GM19395 (cell line): ENCODE measurements around the gene LNP1.
A peak's percentile ranks its signal among the peaks of the same experiment; 100 is the strongest.
"Not testable (repeated sequence)": the region's sequence is repeated elsewhere in the genome, so short reads cannot be mapped to it uniquely, and the experiment has no call there.

Source experiments
- ATAC-seq: cut with Tn5 transposase; IDR thresholded peaks from one replicate; pipeline ENCODE4 v1.9.1; 2021; ENCODE audit warnings: mild to moderate bottlenecking, moderate library complexity; ENCODE audit not compliant: unreplicated experiment

Gene LNP1

DNA sequence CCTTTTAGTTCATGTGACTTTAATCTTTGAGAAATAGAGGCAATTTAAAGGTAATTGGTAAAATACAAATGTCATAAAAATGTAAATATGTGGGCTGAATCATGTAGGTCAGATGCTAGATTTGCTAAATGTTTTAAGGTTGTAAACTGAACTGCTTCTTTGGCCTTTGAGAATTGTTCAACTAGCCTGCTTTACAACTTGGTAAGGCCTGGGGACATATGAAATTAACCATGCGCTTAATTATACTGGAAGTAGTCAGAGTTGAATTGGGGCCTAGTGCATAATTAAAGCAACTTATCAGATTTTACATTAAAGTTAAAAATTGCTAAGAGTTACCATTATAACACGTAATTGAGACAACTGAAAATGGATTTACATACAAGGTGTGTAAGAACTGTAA is 70.1 kb downstream of the LNP1 start:
- no peak for ATAC-seq

DNA sequence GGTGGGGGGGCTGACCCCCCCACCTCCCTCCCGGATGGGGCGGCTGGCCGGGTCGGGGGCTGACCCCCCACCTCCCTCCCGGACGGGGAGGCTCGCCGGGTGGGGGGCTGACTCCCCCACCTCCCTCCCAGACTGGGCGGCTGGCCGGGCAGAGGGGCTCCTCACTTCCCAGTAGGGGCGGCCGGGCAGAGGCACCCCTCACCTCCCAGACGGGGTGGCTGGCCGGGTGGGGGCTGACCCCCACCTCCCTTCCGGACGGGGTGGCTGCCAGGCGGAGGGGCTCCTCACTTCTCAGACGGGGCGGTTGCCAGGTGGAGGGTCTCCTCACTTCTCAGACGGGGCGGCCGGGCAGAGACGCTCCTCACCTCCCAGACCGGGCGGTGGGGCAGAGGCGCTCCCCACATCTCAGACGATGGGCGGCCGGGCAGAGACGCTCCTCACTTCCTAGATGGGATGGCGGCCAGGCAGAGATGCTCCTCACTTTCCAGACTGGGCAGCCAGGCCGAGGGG is 76.6 kb downstream of the LNP1 start:
- ATAC-seq = not testable (repeated sequence)

DNA sequence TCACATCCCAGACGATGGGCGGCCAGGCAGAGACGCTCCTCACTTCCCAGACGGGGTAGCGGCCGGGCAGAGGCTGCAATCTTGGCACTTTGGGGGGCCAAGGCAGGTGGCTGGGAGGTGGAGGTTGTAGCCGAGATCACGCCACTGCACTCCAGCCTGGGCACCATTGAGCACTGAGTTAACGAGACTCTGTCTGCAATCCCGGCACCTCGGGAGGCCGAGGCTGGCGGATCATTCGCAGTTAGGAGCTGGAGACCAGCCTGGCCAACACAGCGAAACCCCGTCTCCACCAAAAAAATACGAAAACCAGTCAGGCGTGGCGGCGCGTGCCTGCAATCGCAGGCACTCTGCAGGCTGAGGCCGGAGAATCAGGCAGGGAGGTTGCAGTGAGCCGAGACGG is 77.2 kb downstream of the LNP1 start:
- not testable (repeated sequence) for ATAC-seq

DNA sequence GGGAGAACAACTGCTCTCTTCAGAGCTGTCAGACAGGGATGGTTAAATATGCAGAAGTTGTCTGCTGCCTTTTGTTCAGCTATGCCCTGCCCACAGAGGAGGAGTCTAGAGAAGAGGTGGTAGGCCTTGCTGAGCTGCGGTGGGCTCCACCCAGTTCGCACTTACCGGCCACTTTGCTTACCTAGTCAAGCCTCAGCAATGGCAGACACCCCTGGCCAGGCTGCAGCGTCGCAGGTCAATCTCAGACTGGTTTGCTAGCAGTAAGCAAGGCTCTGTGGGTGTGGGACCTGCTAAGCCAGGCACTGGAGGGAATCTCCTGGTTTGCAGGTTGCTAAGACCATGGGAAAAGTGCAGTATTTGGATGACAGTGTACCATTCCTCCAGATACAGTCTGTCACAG is 78.7 kb downstream of the LNP1 start:
- ATAC-seq = no peak

DNA sequence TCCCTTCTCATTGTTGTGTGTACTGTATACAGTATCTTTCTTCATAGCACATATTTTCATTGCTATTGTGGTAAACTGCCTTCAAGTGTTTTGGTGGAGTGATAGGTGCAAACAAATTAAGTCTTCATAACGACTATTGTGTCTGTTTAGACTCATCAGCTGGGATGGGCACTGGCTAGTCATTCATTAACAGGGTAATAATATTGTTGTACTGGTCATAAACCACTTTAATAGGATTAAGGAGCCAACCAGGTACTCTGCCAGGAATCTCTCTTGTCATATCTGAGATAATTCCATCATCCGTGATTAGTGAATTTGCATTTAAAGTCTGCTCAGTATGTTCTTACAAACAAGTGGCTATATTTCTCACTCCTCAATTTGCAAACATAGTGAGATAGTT is 80.8 kb downstream of the LNP1 start:
- no peak for ATAC-seq

DNA sequence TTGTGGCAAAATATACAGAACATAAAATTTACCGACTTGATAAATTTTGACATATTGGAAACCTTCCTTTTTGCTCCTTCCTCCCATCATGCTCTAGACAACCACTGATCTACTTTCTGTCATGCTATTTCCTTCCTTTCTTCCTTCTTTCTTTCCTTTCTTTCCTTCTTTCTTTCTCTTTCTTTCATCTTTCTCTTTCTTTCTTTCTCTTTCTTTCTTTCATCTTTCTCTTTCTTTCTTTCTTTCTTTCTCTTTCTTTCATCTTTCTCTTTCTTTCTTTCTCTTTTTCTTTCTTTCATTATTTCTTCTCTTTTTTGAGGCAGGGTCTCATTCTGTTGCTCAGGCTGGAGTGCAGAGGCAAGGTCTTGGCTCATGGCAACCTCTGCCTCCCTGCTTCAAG is 82.2 kb downstream of the LNP1 start:
- ATAC-seq = no peak

DNA sequence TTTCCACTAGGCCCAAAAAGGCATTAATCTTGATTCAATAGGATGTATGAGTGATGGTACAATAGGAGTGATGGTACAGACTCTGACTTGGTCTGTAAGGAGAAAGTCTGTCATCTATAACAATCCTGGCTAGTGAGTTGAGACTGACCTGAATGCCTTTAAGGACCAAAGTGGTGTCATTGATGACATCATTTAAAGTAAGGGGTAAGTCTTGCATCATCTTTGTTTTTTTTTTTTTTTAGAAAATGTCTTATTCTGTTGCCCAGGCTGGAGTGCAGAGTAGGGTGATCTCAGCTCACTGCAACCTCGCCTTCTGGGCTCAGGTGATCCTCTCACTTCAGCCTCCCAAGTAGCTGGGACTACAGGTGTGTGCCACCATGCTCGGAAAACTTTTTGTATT is 85.5 kb downstream of the LNP1 start:
- no peak for ATAC-seq

DNA sequence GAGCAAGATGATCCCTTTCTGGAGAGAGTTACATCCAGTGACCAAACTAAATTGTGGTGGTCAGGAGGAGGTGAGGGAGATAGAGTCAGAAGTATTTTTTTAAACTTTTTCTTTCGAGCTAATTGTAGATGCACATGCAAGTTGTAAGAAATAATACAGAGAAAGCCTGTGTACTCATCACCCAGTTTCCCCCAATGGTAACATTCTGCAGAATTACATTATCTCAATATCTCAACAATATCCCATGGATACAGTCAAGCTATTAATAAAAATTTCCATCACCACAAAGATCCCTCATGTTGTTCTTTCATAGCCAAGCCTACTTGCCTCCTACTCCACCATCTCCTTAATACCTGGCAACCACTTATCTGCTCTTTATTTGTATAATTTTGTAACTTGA is 87.8 kb downstream of the LNP1 start:
- ATAC-seq = no peak

DNA sequence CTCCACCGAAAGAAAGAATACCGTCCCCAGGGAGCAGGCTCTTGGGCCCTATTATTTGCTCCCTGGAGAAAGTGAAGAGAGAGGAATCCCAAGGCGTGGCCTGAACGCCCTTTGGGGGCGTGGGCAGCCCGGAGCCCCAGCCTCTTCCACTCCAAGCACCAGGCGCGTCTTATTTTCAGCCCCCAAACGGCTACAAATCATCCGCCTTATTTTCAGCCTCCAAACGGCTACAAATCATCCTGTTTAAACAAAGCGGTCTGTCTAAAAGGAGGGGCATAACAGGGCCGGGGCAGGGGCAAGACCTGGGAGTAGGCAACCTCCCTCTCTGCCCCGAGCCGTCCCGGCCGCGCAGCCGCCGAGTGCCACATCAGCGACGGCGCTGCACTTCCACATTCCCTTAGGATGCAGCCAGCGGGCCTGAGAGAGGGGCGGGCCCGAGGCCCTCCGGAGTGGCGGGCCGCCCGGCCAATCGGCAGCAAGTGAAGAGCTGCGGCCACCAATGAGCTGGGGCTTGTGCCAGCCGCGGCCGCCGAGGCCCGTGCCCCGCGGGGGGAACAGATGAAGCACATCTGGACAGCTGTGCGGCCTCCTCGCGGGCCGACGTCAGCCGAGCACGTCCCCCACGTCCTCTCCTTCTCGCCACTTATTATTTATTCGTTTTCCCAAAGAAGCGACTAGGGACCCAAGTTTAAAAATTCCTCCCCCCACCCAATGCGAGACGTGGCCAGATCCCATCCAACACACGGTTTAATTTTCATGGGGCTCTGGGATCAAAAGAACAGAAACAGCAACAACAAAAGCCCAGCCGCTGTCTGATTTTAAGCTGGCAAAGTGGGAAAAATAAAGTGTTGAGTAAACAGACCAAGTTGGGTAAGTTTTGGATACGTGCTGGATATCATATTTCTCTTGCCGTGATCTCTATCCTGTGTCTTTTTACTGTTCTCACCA is 91.0 kb downstream of the LNP1 start, which contains the start of gene TMEM45A:
Gene TMEM45A, plus strand, starts transcription at position 561 of the 948 bp plus-strand sequence. CDS start 62,593 bp downstream, outside the sequence.
- peak; percentile 94 for ATAC-seq

DNA sequence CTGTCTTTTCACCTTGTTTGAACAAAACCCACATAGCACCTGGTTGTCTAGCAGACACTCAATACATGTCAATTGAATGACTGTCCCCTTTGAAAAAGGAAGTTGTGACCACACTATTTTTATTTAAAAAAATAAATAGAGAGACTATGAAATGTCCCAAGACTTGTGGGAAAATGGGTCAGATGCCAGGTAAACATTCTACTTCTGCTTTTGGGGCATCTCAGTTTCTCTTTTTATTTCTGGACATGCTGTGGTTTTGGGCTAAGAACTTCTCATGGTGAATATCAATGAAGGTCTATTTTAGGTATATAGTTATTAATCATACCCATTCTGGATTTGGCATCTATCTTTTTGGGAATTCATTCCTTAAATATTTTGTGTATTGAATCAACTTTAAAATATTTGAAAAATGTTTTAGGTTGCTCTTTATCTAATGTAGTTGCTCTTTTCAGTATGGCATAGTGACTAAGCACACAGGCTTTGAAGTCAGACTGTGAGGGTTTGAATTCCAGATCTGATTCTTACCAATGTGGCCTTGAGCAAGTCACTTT is 95.4 kb downstream of the LNP1 start:
- ATAC-seq = peak; percentile 42

DNA sequence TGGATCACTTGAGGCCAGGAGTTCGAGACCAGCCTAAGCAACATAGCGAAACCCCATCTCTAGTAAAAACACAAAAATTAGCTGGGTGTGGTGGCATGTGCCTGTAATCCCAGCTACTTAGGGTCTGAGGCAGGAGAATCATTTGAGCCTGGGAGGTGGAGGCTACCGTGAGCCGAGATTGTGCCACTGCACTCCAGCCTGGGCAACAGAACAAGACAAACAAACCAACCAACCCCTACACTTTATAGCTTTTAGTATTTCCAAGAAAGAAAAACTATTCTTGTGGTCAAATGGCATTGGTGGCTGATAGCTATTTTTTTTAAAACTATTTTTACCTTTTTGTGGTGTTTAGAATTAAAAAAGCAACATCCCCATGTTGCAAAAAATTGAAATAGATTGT is 98.3 kb downstream of the LNP1 start:
- ATAC-seq = no peak

DNA sequence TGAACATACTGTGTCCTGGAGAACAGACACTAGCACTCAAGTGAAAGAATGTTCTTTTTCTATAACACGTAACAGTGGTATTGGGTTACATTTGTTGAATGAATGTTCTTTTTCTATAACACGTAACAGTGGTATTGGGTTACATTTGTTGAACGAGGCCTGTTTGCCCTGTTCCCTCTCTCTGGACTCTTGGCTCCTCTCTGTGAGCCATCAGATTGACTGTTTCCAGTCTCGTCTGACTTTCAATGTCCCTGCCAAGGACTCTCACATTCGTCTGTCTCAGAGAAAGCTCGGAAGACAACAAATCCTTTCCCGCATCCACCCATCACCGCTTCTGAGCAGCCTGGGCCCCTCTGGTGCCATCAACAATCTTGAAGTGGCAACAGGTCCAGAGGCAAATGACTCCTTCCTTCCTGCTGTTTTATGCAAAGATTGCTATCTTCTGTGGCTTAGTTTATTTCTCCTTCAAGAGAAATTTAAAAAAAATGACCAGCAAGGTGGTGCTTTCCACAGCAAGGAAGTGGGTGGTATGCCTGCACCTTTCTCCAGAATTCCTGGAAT is 99.1 kb downstream of the LNP1 start:
- ATAC-seq = no peak

DNA sequence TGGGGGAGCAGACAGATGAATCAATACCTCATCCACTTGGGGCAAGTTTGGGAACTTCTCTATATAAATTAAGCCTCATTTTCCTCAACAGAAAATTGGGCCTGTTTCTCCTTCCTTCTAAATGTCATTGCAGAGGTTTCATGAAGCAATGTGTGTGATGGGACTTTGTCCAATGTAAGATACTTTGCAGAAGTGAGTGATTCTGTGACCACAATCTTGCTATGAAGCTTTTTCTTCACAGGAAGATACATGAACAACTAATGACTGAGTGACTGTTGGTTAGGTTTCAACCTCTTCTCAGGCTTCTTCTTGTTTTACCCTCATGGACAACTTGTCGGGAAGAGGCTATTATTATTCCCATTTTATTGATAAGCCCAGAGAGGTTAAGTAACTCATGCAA is 102.1 kb downstream of the LNP1 start:
- ATAC-seq = no peak
